A549 (cell line): ENCODE measurements around the gene SCN1A. TPM values are rescaled to one million over a fixed set of nuclear protein-coding genes. Genes with fewer than 3 reads are reported as not detected.

Experiments
- ATAC-seq, 2 experiments: fragments of 200-7000 bp in 1 of 2; fragments of >200 bp in 1 of 2; cut with Nextera tagmentation in 1 of 2; cut with Tn5 transposase in 1 of 2; 3 replicates each; pipeline versions ENCODE4 v1.8.0 to v1.9.1; 2018 to 2020; ENCODE audit warnings: mild to moderate bottlenecking in 1 of 2, moderate library complexity in 1 of 2
- CTCF ChIA-PET: fragments of 300-600 bp; sonication (Branson Sonifier 250); formaldehyde crosslinking; extraction: SDS; loops from one replicate; lab custom pipeline; 2021; ENCODE audit warnings: antibody characterized with exemption, inconsistent platforms; lab: Yijun Ruan, JAX
- POLR2A ChIA-PET: fragments of 350-600 bp; formaldehyde crosslinking; extraction: SDS; loops from one replicate; lab custom pipeline; 2021; ENCODE audit warnings: antibody characterized with exemption, inconsistent platforms; lab: Yijun Ruan, JAX
- DNase-seq, 2 experiments: peaks; one replicate each; pipeline versions ENCODE4 v3.0.0 to v3.0.0-alpha.2; 2011 to 2016; ENCODE audit warnings: low read depth in 1 of 2, low spot score in 1 of 2
- FAIRE-seq: peaks from 2 replicates; lab custom pipeline; 2011; peaks lifted over from hg19 to GRCh38; lab: Jason Lieb, UNC
- H3K27ac ChIP-seq, 2 experiments: fragments of >200 bp; sonication (Bioruptor Twin); formaldehyde crosslinking; 3 replicates each; pipeline ENCODE4 v1.5.1; 2016 to 2017
- H3K4me1 ChIP-seq: fragments of >200 bp; sonication (Bioruptor Twin); formaldehyde crosslinking; 3 replicates; pipeline ENCODE4 v1.6.1; 2016
- H3K4me2 ChIP-seq: fragments of >200 bp; sonication (Bioruptor Twin); formaldehyde crosslinking; 3 replicates; pipeline ENCODE4 v1.6.1; 2016
- H3K4me3 ChIP-seq: fragments of >200 bp; sonication (Bioruptor Twin); formaldehyde crosslinking; 3 replicates; pipeline ENCODE4 v1.5.1; 2016
- H3K9me3 ChIP-seq: fragments of >200 bp; sonication (Bioruptor Twin); formaldehyde crosslinking; 3 replicates; pipeline ENCODE4 v1.6.1; 2016
- CBX8 ChIP-seq: fragments of 200-600 bp; sonication (generic); IDR thresholded peaks from 2 replicates; pipeline ENCODE4 v1.6.1; 2016
- CHD2 ChIP-seq: fragments of 150-350 bp; IDR thresholded peaks from 2 replicates; pipeline ENCODE4 v1.6.1; 2014; ENCODE audit warnings: low read length; ENCODE audit not compliant: partially characterized antibody
- EHMT2 ChIP-seq: fragments of 200-600 bp; sonication (generic); IDR thresholded peaks from 2 replicates; pipeline ENCODE4 v1.6.1; 2016; ENCODE audit warnings: antibody characterized with exemption, low read depth, mild to moderate bottlenecking, moderate library complexity
- FOSL2 ChIP-seq, 2 experiments: fragments of 450-650 bp in 1 of 2; fragments of >200 bp in 1 of 2; sonication (Bioruptor Twin) in 1 of 2; formaldehyde crosslinking; IDR thresholded peaks; 2 replicates each; pipeline versions ENCODE4 v1.5.0 to v1.6.1; 2016 to 2020; ENCODE audit warnings: mild to moderate bottlenecking in 1 of 2, moderate library complexity in 1 of 2
- FOXS1 ChIP-seq: fragments of 250-450 bp; sonication (Bioruptor Pico); IDR thresholded peaks from 2 replicates; pipeline ENCODE4 v1.5.0; 2020; ENCODE audit warnings: mild to moderate bottlenecking, moderate library complexity
- GATA3 ChIP-seq: IDR thresholded peaks from 2 replicates; pipeline ENCODE4 v1.6.1; 2012; ENCODE audit warnings: borderline replicate concordance
- JUN ChIP-seq, 2 experiments: fragments of >200 bp; sonication (Bioruptor Twin); formaldehyde crosslinking; IDR thresholded peaks; 2 replicates in 1 of 2; 3 replicates in 1 of 2; pipeline ENCODE4 v1.6.1; 2016 to 2017
- PHF8 ChIP-seq: fragments of 200-600 bp; sonication (generic); IDR thresholded peaks from 2 replicates; pipeline ENCODE4 v1.6.1; 2016; ENCODE audit warnings: low read depth, mild to moderate bottlenecking, antibody characterized with exemption, moderate library complexity, borderline replicate concordance
- POLR2AphosphoS2 ChIP-seq: conservative IDR thresholded peaks from 2 replicates; pipeline ENCODE4 v1.6.1; 2012; ENCODE audit warnings: low read length, improper control_type of control experiment, inconsistent platforms
- RFX5 ChIP-seq: fragments of 450-650 bp; IDR thresholded peaks from 2 replicates; pipeline ENCODE4 v1.7.1; 2014; ENCODE audit warnings: antibody characterized with exemption, mild to moderate bottlenecking, moderate library complexity
- SMC3 ChIP-seq: fragments of >200 bp; sonication (Bioruptor Twin); formaldehyde crosslinking; IDR thresholded peaks from 3 replicates; pipeline ENCODE4 v1.6.1; 2018; ENCODE audit warnings: inconsistent platforms
- SREBF2 ChIP-seq: fragments of 450-650 bp; IDR thresholded peaks from 2 replicates; pipeline ENCODE4 v1.6.1; 2014; ENCODE audit warnings: mild to moderate bottlenecking, moderate library complexity
- TFCP2L1 ChIP-seq: fragments of 250-450 bp; sonication (Bioruptor Pico); IDR thresholded peaks from 2 replicates; pipeline ENCODE4 v1.5.0; 2021; ENCODE audit warnings: mild to moderate bottlenecking
- TP53 ChIP-seq: fragments of 250-450 bp; sonication (Bioruptor Pico); IDR thresholded peaks from 2 replicates; pipeline ENCODE4 v1.5.0; 2021; ENCODE audit warnings: mild to moderate bottlenecking, moderate library complexity
- WGBS: methylation state at CpG from one replicate; pipeline ENCODE4 v1.1.6; 2017; ENCODE audit errors: missing lambda C conversion rate; 5-methylcytosine and 5-hydroxymethylcytosine counted together
- polyA plus RNA-seq, 4 experiments: library from polyadenylated mRNA; depleted of rRNA in 3 of 4; stranded (reverse); fragments of >200 nt; fragmentation: RNase III in 1 of 4; extraction: RNeasy Plus Mini Kit Qiagen cat#74134 plus additional on column Dnase treatment in 1 of 4; gene quantifications; 2 replicates in 3 of 4; 3 replicates in 1 of 4; pipeline ENCODE4 v1.2.3, GENCODE V29; 2011 to 2017
- TF ChIP-seq, protein P1 (sequence below): fragments of 150-350 bp; IDR thresholded peaks from 2 replicates; pipeline ENCODE4 v1.6.1; 2014; ENCODE audit warnings: low read depth, mild to moderate bottlenecking, low read length
- TF ChIP-seq, protein P2 (sequence below): fragments of 200-600 bp; sonication (generic); IDR thresholded peaks from 2 replicates; pipeline ENCODE4 v1.6.1; 2016; ENCODE audit warnings: antibody characterized with exemption, mild to moderate bottlenecking, moderate library complexity
- TF ChIP-seq, protein P3 (sequence below): IDR thresholded peaks from 2 replicates; pipeline ENCODE4 v1.6.1; 2012
- TF ChIP-seq, protein P4 (sequence below): fragments of >200 bp; sonication (Bioruptor Twin); formaldehyde crosslinking; IDR thresholded peaks from 2 replicates; pipeline ENCODE4 v1.6.1; 2016
- TF ChIP-seq, protein P5 (sequence below): fragments of 250-450 bp; sonication (Bioruptor Pico); IDR thresholded peaks from 2 replicates; pipeline ENCODE4 v1.5.0; 2021; ENCODE audit warnings: mild to moderate bottlenecking, moderate library complexity, borderline replicate concordance

The SCN1A gene
- polyA plus RNA-seq, 2 of the 4 experiments (the other 2 are of a cell fraction), result not detected

GRCh38 chr2:166133653-166134052 lies 5.8 kb upstream of the SCN1A start:
- CTCF ChIA-PET, result no interaction called here
- ATAC-seq, result no peak
- POLR2A ChIA-PET, result no interaction called here
- H3K27ac ChIP-seq, result no peak overlapping the region
- no peak for TF ChIP-seq EHMT2
- TF ChIP-seq, protein P1, sequence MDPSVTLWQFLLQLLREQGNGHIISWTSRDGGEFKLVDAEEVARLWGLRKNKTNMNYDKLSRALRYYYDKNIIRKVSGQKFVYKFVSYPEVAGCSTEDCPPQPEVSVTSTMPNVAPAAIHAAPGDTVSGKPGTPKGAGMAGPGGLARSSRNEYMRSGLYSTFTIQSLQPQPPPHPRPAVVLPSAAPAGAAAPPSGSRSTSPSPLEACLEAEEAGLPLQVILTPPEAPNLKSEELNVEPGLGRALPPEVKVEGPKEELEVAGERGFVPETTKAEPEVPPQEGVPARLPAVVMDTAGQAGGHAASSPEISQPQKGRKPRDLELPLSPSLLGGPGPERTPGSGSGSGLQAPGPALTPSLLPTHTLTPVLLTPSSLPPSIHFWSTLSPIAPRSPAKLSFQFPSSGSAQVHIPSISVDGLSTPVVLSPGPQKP, result no peak
- no peak for TF ChIP-seq FOXS1 (CRISPR knock-in tag)
- TF ChIP-seq TP53 (CRISPR knock-in tag), result no peak
- TF ChIP-seq GATA3, result no peak
- TF ChIP-seq, protein P2, sequence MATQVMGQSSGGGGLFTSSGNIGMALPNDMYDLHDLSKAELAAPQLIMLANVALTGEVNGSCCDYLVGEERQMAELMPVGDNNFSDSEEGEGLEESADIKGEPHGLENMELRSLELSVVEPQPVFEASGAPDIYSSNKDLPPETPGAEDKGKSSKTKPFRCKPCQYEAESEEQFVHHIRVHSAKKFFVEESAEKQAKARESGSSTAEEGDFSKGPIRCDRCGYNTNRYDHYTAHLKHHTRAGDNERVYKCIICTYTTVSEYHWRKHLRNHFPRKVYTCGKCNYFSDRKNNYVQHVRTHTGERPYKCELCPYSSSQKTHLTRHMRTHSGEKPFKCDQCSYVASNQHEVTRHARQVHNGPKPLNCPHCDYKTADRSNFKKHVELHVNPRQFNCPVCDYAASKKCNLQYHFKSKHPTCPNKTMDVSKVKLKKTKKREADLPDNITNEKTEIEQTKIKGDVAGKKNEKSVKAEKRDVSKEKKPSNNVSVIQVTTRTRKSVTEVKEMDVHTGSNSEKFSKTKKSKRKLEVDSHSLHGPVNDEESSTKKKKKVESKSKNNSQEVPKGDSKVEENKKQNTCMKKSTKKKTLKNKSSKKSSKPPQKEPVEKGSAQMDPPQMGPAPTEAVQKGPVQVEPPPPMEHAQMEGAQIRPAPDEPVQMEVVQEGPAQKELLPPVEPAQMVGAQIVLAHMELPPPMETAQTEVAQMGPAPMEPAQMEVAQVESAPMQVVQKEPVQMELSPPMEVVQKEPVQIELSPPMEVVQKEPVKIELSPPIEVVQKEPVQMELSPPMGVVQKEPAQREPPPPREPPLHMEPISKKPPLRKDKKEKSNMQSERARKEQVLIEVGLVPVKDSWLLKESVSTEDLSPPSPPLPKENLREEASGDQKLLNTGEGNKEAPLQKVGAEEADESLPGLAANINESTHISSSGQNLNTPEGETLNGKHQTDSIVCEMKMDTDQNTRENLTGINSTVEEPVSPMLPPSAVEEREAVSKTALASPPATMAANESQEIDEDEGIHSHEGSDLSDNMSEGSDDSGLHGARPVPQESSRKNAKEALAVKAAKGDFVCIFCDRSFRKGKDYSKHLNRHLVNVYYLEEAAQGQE, result no peak
- TF ChIP-seq, protein P3, sequence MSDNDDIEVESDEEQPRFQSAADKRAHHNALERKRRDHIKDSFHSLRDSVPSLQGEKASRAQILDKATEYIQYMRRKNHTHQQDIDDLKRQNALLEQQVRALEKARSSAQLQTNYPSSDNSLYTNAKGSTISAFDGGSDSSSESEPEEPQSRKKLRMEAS, result no peak
- no peak for TF ChIP-seq SMC3
- no peaks in the 10 kb centered on the region for H3K4me1 ChIP-seq
- H3K4me2 ChIP-seq, result no peak overlapping the region
- 58% methylated on average over 7 of the region's 7 CpGs for WGBS
- no peak overlapping the region for H3K4me3 ChIP-seq
- FAIRE-seq, result no peak
- no peaks in the 10 kb centered on the region for H3K9me3 ChIP-seq
- no peak for DNase-seq

GRCh38 chr2:166128156-166128505 lies 311 bp upstream of the SCN1A start:
- POLR2A ChIA-PET, result interaction anchor here (0.8 to 1.0 kb wide), 2 partner anchors 175 to 254 kb away, joined by 3 read pairs; partner anchors contain the start of gene TTC21B
- no peak overlapping the region for H3K27ac ChIP-seq
- no peak overlapping the region for H3K4me2 ChIP-seq
- no peaks in the 10 kb centered on the region for H3K4me1 ChIP-seq
- no peak for TF ChIP-seq SREBF2
- TF ChIP-seq POLR2AphosphoS2, result no peak
- no peak for TF ChIP-seq CBX8
- no peak for TF ChIP-seq JUN (IDR thresholded peaks at IDR 0.05)
- no peak for TF ChIP-seq RFX5
- TF ChIP-seq, protein P1, result no peak
- TF ChIP-seq FOXS1 (CRISPR knock-in tag), result no peak
- no peak for TF ChIP-seq TFCP2L1
- no peak for TF ChIP-seq PHF8
- TF ChIP-seq, protein P4, sequence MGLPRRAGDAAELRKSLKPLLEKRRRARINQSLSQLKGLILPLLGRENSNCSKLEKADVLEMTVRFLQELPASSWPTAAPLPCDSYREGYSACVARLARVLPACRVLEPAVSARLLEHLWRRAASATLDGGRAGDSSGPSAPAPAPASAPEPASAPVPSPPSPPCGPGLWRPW, result no peak
- TF ChIP-seq CHD2, result no peak
- TF ChIP-seq, protein P5, sequence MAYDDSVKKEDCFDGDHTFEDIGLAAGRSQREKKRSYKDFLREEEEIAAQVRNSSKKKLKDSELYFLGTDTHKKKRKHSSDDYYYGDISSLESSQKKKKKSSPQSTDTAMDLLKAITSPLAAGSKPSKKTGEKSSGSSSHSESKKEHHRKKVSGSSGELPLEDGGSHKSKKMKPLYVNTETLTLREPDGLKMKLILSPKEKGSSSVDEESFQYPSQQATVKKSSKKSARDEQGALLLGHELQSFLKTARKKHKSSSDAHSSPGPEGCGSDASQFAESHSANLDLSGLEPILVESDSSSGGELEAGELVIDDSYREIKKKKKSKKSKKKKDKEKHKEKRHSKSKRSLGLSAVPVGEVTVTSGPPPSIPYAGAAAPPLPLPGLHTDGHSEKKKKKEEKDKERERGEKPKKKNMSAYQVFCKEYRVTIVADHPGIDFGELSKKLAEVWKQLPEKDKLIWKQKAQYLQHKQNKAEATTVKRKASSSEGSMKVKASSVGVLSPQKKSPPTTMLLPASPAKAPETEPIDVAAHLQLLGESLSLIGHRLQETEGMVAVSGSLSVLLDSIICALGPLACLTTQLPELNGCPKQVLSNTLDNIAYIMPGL, result no peak
- no peak for TF ChIP-seq FOSL2 (IDR thresholded peaks at IDR 0.05)
- no peak for TF ChIP-seq FOSL2 (CRISPR knock-in tag; IDR thresholded peaks at IDR 0.05)
- TF ChIP-seq TP53 (CRISPR knock-in tag), result no peak
- TF ChIP-seq, all 56 proteins: peak for 0
- ATAC-seq (no peak), DNase-seq (no peak), FAIRE-seq (no peak)
- H3K4me3 ChIP-seq, result no peak overlapping the region
- CTCF ChIA-PET, result interaction anchor here (0.7 to 3.1 kb wide), 14 partner anchors 15 to 180 kb away, joined by 3 to 32 read pairs (median 4); partner anchors contain the start of gene TTC21B
- H3K9me3 ChIP-seq, result no peaks in the 10 kb centered on the region
